Measurements from ENCODE around the gene PRKAR2B.
A peak's percentile ranks its signal among the peaks of the same experiment; 100 is the strongest.

The PRKAR2B gene

GRCh38 chr7:107194052-107194451, 149.5 kb downstream of the PRKAR2B start:
- no peak overlapping the region for H3K4me2 ChIP-seq (ENCODE audit: insufficient read depth, low read length, poor library complexity, severe bottlenecking)
- no peak overlapping the region for H3K14ac ChIP-seq (ENCODE audit: low read length)
- no CpG with 5 or more reads among the region's 1 CpG for WGBS, 2 donors (ENCODE audit: extremely low coverage in 2 of 2, insufficient read length in 2 of 2, insufficient replicate concordance in 1 of 2)
- H3K4me3 ChIP-seq (ENCODE audit: low read length in 2 of 2) = no peak overlapping the region
- H2BK12ac ChIP-seq (ENCODE audit: low read length) = no peak overlapping the region
- no peak overlapping the region for H2AFZ ChIP-seq (ENCODE audit: low read length)
- H3K18ac ChIP-seq (ENCODE audit: low read length) = no peak overlapping the region
- no peak overlapping the region for H4K8ac ChIP-seq (ENCODE audit: low read depth, low read length)
- H3K9ac ChIP-seq (ENCODE audit: low read depth, low read length, poor library complexity) = no peak overlapping the region
- no peak overlapping the region for H3K23ac ChIP-seq (ENCODE audit: low read depth, low read length, poor library complexity)
- H2BK120ac ChIP-seq (ENCODE audit: low read depth, low read length) = no peak overlapping the region
- H3K9me3 ChIP-seq (replicated peaks in 1 of 2; ENCODE audit: control insufficient read depth in 2 of 2, insufficient read depth in 1 of 2, low read depth in 1 of 2, low read length in 2 of 2) = no peaks in the 10 kb centered on the region
- H2BK5ac ChIP-seq (ENCODE audit: low read length) = no peak overlapping the region
- H3K27ac ChIP-seq (replicated peaks; ENCODE audit: low read length) = no peak overlapping the region
- no peak overlapping the region for H2BK15ac ChIP-seq (ENCODE audit: low read length)
- H4K91ac ChIP-seq (ENCODE audit: low read depth, low read length, poor library complexity) = no peak overlapping the region
- H3K4me1 ChIP-seq (ENCODE audit: control insufficient read depth in 2 of 2, insufficient read depth in 1 of 2, low read depth in 1 of 2, low read length in 2 of 2) = no peaks in the 10 kb centered on the region
- no peak overlapping the region for H2AK5ac ChIP-seq (ENCODE audit: low read depth, low read length)
- DNase-seq (ENCODE audit: low spot score) = no peak
- H3K4ac ChIP-seq (ENCODE audit: low read length) = no peak overlapping the region
- no peaks in the 10 kb centered on the region for H3K79me1 ChIP-seq (ENCODE audit: low read depth, low read length)
- H3K36me3 ChIP-seq (replicated peaks in 1 of 2; ENCODE audit: control insufficient read depth in 2 of 2, insufficient read depth in 2 of 2, low read length in 2 of 2) = peaks cover 7 to 95% of the 10 kb centered on the region in 2 donors
- H3K27me3 ChIP-seq (ENCODE audit: control insufficient read depth in 3 of 3, insufficient read depth in 3 of 3, low read depth in 1 of 3, low read length in 3 of 3) = no peaks in the 10 kb centered on the region

GRCh38 chr7:107196834-107197610, 152.5 kb downstream of the PRKAR2B start:
- WGBS, 2 donors (ENCODE audit: extremely low coverage in 2 of 2, insufficient read length in 2 of 2, insufficient replicate concordance in 1 of 2) = no CpG with 5 or more reads among the region's 10 CpGs

GRCh38 chr7:107201795-107202450, 157.4 kb downstream of the PRKAR2B start:
- Histone ChIP-seq H3K23ac (ENCODE audit: low read depth, low read length, poor library complexity) (no peak overlapping the region), H3K9me3 (replicated peaks in 1 of 2; ENCODE audit: control insufficient read depth in 2 of 2, insufficient read depth in 1 of 2, low read depth in 1 of 2, low read length in 2 of 2) (no peaks in the 10 kb centered on the region), H3K4ac (ENCODE audit: low read length) (no peak overlapping the region), H3K4me3 (ENCODE audit: low read length in 2 of 2) (no peak overlapping the region), H3K4me1 (ENCODE audit: control insufficient read depth in 2 of 2, insufficient read depth in 1 of 2, low read depth in 1 of 2, low read length in 2 of 2) (no peaks in the 10 kb centered on the region), H3K79me1 (ENCODE audit: low read depth, low read length) (no peaks in the 10 kb centered on the region), H3K36me3 (replicated peaks in 1 of 2; ENCODE audit: control insufficient read depth in 2 of 2, insufficient read depth in 2 of 2, low read length in 2 of 2) (peaks cover 8 to 94% of the 10 kb centered on the region in 2 donors), H3K14ac (ENCODE audit: low read length) (no peak overlapping the region), H2AK5ac (ENCODE audit: low read depth, low read length) (no peak overlapping the region), H3K9ac (ENCODE audit: low read depth, low read length, poor library complexity) (no peak overlapping the region), H4K8ac (ENCODE audit: low read depth, low read length) (no peak overlapping the region), H3K4me2 (ENCODE audit: insufficient read depth, low read length, poor library complexity, severe bottlenecking) (no peak overlapping the region), H3K18ac (ENCODE audit: low read length) (no peak overlapping the region), H2AFZ (ENCODE audit: low read length) (no peak overlapping the region), H2BK120ac (ENCODE audit: low read depth, low read length) (no peak overlapping the region), H2BK5ac (ENCODE audit: low read length) (no peak overlapping the region), H3K27me3 (ENCODE audit: control insufficient read depth in 3 of 3, insufficient read depth in 3 of 3, low read depth in 1 of 3, low read length in 3 of 3) (no peaks in the 10 kb centered on the region), H2BK15ac (ENCODE audit: low read length) (no peak overlapping the region), H4K91ac (ENCODE audit: low read depth, low read length, poor library complexity) (no peak overlapping the region), H3K27ac (replicated peaks; ENCODE audit: low read length) (no peak overlapping the region), H2BK12ac (ENCODE audit: low read length) (no peak overlapping the region)
- WGBS, 2 donors (ENCODE audit: extremely low coverage in 2 of 2, insufficient read length in 2 of 2, insufficient replicate concordance in 1 of 2) = no CpG with 5 or more reads among the region's 4 CpGs
- peak; percentile 8 for DNase-seq (ENCODE audit: low spot score)

More at GRCh38 chr7:107196834-107197610, 152.5 kb downstream of the PRKAR2B start:
- H3K9me3 ChIP-seq (replicated peaks in 1 of 2; ENCODE audit: control insufficient read depth in 2 of 2, insufficient read depth in 1 of 2, low read depth in 1 of 2, low read length in 2 of 2) = no peaks in the 10 kb centered on the region
- H3K18ac ChIP-seq (ENCODE audit: low read length) = no peak overlapping the region
- no peak overlapping the region for H3K14ac ChIP-seq (ENCODE audit: low read length)
- H2AK5ac ChIP-seq (ENCODE audit: low read depth, low read length) = no peak overlapping the region
- H2BK15ac ChIP-seq (ENCODE audit: low read length) = no peak overlapping the region
- H3K9ac ChIP-seq (ENCODE audit: low read depth, low read length, poor library complexity) = no peak overlapping the region
- no peak for DNase-seq (ENCODE audit: low spot score)
- H2BK12ac ChIP-seq (ENCODE audit: low read length) = no peak overlapping the region
- H3K23ac ChIP-seq (ENCODE audit: low read depth, low read length, poor library complexity) = no peak overlapping the region
- no peak overlapping the region for H2AFZ ChIP-seq (ENCODE audit: low read length)
- peak overlapping the region; percentile 65 for H4K8ac ChIP-seq (ENCODE audit: low read depth, low read length)
- H3K36me3 ChIP-seq (replicated peaks in 1 of 2; ENCODE audit: control insufficient read depth in 2 of 2, insufficient read depth in 2 of 2, low read length in 2 of 2) = peaks cover 9 to 95% of the 10 kb centered on the region in 2 donors
- H3K4me1 ChIP-seq (ENCODE audit: control insufficient read depth in 2 of 2, insufficient read depth in 1 of 2, low read depth in 1 of 2, low read length in 2 of 2) = no peaks in the 10 kb centered on the region
- no peak overlapping the region for H4K91ac ChIP-seq (ENCODE audit: low read depth, low read length, poor library complexity)
- no peak overlapping the region for H2BK5ac ChIP-seq (ENCODE audit: low read length)
- no peak overlapping the region for H2BK120ac ChIP-seq (ENCODE audit: low read depth, low read length)
- no peaks in the 10 kb centered on the region for H3K27me3 ChIP-seq (ENCODE audit: control insufficient read depth in 3 of 3, insufficient read depth in 3 of 3, low read depth in 1 of 3, low read length in 3 of 3)
- no peak overlapping the region for H3K4me2 ChIP-seq (ENCODE audit: insufficient read depth, low read length, poor library complexity, severe bottlenecking)
- H3K4me3 ChIP-seq (ENCODE audit: low read length in 2 of 2) = no peak overlapping the region
- H3K4ac ChIP-seq (ENCODE audit: low read length) = no peak overlapping the region
- no peak overlapping the region for H3K27ac ChIP-seq (replicated peaks; ENCODE audit: low read length)
- no peaks in the 10 kb centered on the region for H3K79me1 ChIP-seq (ENCODE audit: low read depth, low read length)

- H3K23ac ChIP-seq (ENCODE audit: low read depth, low read length, poor library complexity) = no peak overlapping the region
- no peak overlapping the region for H4K8ac ChIP-seq (ENCODE audit: low read depth, low read length)
- no peak overlapping the region for H2AK5ac ChIP-seq (ENCODE audit: low read depth, low read length)
- H3K27ac ChIP-seq (replicated peaks; ENCODE audit: low read length) = no peak overlapping the region
- WGBS, 2 donors (ENCODE audit: extremely low coverage in 2 of 2, insufficient read length in 2 of 2, insufficient replicate concordance in 1 of 2) = no CpG with 5 or more reads among the region's 7 CpGs
- peaks cover 9 to 89% of the 10 kb centered on the region in 2 donors for H3K36me3 ChIP-seq (replicated peaks in 1 of 2; ENCODE audit: control insufficient read depth in 2 of 2, insufficient read depth in 2 of 2, low read length in 2 of 2)
- no peaks in the 10 kb centered on the region for H3K79me1 ChIP-seq (ENCODE audit: low read depth, low read length)
- H2BK5ac ChIP-seq (ENCODE audit: low read length) = no peak overlapping the region
- H3K4ac ChIP-seq (ENCODE audit: low read length) = no peak overlapping the region
- no peak overlapping the region for H3K14ac ChIP-seq (ENCODE audit: low read length)
- no peaks in the 10 kb centered on the region for H3K4me1 ChIP-seq (ENCODE audit: control insufficient read depth in 2 of 2, insufficient read depth in 1 of 2, low read depth in 1 of 2, low read length in 2 of 2)
- no peak overlapping the region for H2BK15ac ChIP-seq (ENCODE audit: low read length)
- DNase-seq (ENCODE audit: low spot score) = no peak
- no peak overlapping the region for H2AFZ ChIP-seq (ENCODE audit: low read length)
- H3K4me3 ChIP-seq (ENCODE audit: low read length in 2 of 2) = no peak overlapping the region
- no peak overlapping the region for H2BK12ac ChIP-seq (ENCODE audit: low read length)
- no peak overlapping the region for H3K18ac ChIP-seq (ENCODE audit: low read length)
- H3K27me3 ChIP-seq (ENCODE audit: control insufficient read depth in 3 of 3, insufficient read depth in 3 of 3, low read depth in 1 of 3, low read length in 3 of 3) = no peaks in the 10 kb centered on the region
- no peak overlapping the region for H2BK120ac ChIP-seq (ENCODE audit: low read depth, low read length)
- H3K9ac ChIP-seq (ENCODE audit: low read depth, low read length, poor library complexity) = no peak overlapping the region
- no peak overlapping the region for H4K91ac ChIP-seq (ENCODE audit: low read depth, low read length, poor library complexity)
- H3K4me2 ChIP-seq (ENCODE audit: insufficient read depth, low read length, poor library complexity, severe bottlenecking) = no peak overlapping the region
- no peaks in the 10 kb centered on the region for H3K9me3 ChIP-seq (replicated peaks in 1 of 2; ENCODE audit: control insufficient read depth in 2 of 2, insufficient read depth in 1 of 2, low read depth in 1 of 2, low read length in 2 of 2)
Observed at GRCh38 chr7:107203607-107204006, 159.1 kb downstream of the PRKAR2B start.
